ENCODE results near the gene CRISPLD2.

- no peak for TF ChIP-seq CTCF (IDR thresholded peaks at IDR 0.05)
- no peak for TF ChIP-seq POLR2A (IDR thresholded peaks at IDR 0.05)
Observed at GRCh38 chr16:84808826-84809225, 11.0 kb upstream of the CRISPLD2 start.

Measured in body of pancreas (tissue), 4 donors.